Kidney epithelial cell (primary cell): ENCODE measurements around the gene FCMR. TPM values are rescaled to one million over a fixed set of nuclear protein-coding genes. Genes with fewer than 3 reads are reported as not detected.

ENCODE experiments used
- DNase-seq: peaks from one replicate; pipeline ENCODE4 v3.0.0-alpha.2; 2010; ENCODE audit warnings: low read depth
- H3K27me3 ChIP-seq: 2 replicates; pipeline ENCODE4 v1.6.0; 2011; ENCODE audit warnings: low read length; ENCODE audit not compliant: control insufficient read depth, insufficient read depth
- H3K36me3 ChIP-seq: 2 replicates; pipeline ENCODE4 v1.5.1; 2011; ENCODE audit warnings: low read length; ENCODE audit not compliant: control insufficient read depth, insufficient read depth
- H3K4me3 ChIP-seq: 2 replicates; pipeline ENCODE4 v1.5.1; 2011; ENCODE audit warnings: low read depth, mild to moderate bottlenecking, control low read depth, low read length
- CTCF ChIP-seq: IDR thresholded peaks from 2 replicates; pipeline ENCODE4 v1.5.1; 2011; ENCODE audit warnings: mild to moderate bottlenecking, moderate library complexity, low read length, control low read depth, inconsistent platforms; ENCODE audit not compliant: insufficient read depth, poor library complexity, severe bottlenecking
- total RNA-seq: library from RNA; depleted of rRNA; stranded (reverse); fragments of >200 nt; gene quantifications from 2 replicates; pipeline ENCODE4 v1.2.3, GENCODE V29; 2015

The FCMR gene
- 0.71 TPM in 1 of 2 replicates, not detected in the other for total RNA-seq

GRCh38 chr1:206921772-206922265 lies at the start of gene FCMR:
TSS of gene FCMR (minus strand) at chr1:206921941. CDS start at chr1:206921854, 87 bp downstream.
- TF ChIP-seq CTCF: no peak
- no peak within 1 kb of the TSS for H3K4me3 ChIP-seq
- no peak for DNase-seq
- no peaks in the 10 kb centered on the region for H3K36me3 ChIP-seq
- no peaks in the 10 kb centered on the region for H3K27me3 ChIP-seq

- H3K27me3 ChIP-seq: no peaks in the 10 kb centered on the region
- no peak overlapping the region for H3K4me3 ChIP-seq
- no peaks in the 10 kb centered on the region for H3K36me3 ChIP-seq
- no peak for DNase-seq
- no peak for TF ChIP-seq CTCF
Observed at GRCh38 chr1:206971029-206971655, 49.4 kb upstream of the FCMR start.

GRCh38 chr1:206970446-206970845 lies 48.7 kb upstream of the FCMR start, which contains the start of gene FCAMR:
TSS of gene FCAMR (minus strand) at chr1:206970460. CDS start at chr1:206970125, 335 bp downstream.
- no peak for DNase-seq
- Histone ChIP-seq H3K36me3 (no peaks in the 10 kb centered on the region), H3K27me3 (no peaks in the 10 kb centered on the region), H3K4me3 (no peak within 1 kb of the TSS)
- TF ChIP-seq CTCF: no peak

GRCh38 chr1:206969090-206969489 lies 47.3 kb upstream of the FCMR start:
- no peaks in the 10 kb centered on the region for H3K36me3 ChIP-seq
- no peak overlapping the region for H3K4me3 ChIP-seq
- no peak for DNase-seq
- no peaks in the 10 kb centered on the region for H3K27me3 ChIP-seq
- no peak for TF ChIP-seq CTCF

GRCh38 chr1:206967096-206967849 lies 45.5 kb upstream of the FCMR start:
- Histone ChIP-seq H3K4me3 (no peak overlapping the region), H3K27me3 (no peaks in the 10 kb centered on the region), H3K36me3 (no peaks in the 10 kb centered on the region)
- DNase-seq: no peak
- no peak for TF ChIP-seq CTCF
